Endothelial cell (in vitro differentiated cells): ENCODE measurements around the gene NONO. TPM values are rescaled to one million over a fixed set of nuclear protein-coding genes. Genes with fewer than 3 reads are reported as not detected.

Experiments used
- DNase-seq: peaks from one replicate; pipeline ENCODE4 v3.0.0; 2021; ENCODE audit warnings: low spot score
- H3K27ac Mint-ChIP-seq: one replicate; pipeline ENCODE4 v1.8.0; 2021; ENCODE audit warnings: mixed read lengths, inconsistent platforms; ENCODE audit not compliant: unreplicated experiment
- H3K27me3 Mint-ChIP-seq: one replicate; pipeline ENCODE4 v1.8.0; 2021; ENCODE audit warnings: mild to moderate bottlenecking, moderate library complexity, mixed read lengths, inconsistent platforms; ENCODE audit not compliant: unreplicated experiment
- H3K36me3 Mint-ChIP-seq: one replicate; pipeline ENCODE4 v1.8.0; 2021; ENCODE audit warnings: mild to moderate bottlenecking, low read depth, mixed read lengths, inconsistent platforms; ENCODE audit not compliant: unreplicated experiment
- H3K4me1 Mint-ChIP-seq: one replicate; pipeline ENCODE4 v1.8.0; 2021; ENCODE audit warnings: mild to moderate bottlenecking, mixed read lengths, inconsistent platforms; ENCODE audit not compliant: unreplicated experiment
- H3K4me3 Mint-ChIP-seq: one replicate; pipeline ENCODE4 v1.8.0; 2021; ENCODE audit warnings: mild to moderate bottlenecking, mixed read lengths, inconsistent platforms; ENCODE audit not compliant: unreplicated experiment
- H3K9me3 Mint-ChIP-seq: one replicate; pipeline ENCODE4 v1.8.0; 2021; ENCODE audit warnings: mixed read lengths, inconsistent platforms; ENCODE audit not compliant: unreplicated experiment
- CTCF ChIP-seq: fragments of 200-600 bp; sonication (generic); IDR thresholded peaks from one replicate; pipeline ENCODE4 v1.5.0; 2021; ENCODE audit warnings: antibody characterized with exemption; ENCODE audit not compliant: unreplicated experiment
- total RNA-seq: library from RNA; stranded (reverse); fragmentation: NEBNext Ultra II Directional; extraction: Animal tissue kit (Norgen Biotek cat#: 25700); gene quantifications from one replicate; pipeline ENCODE4 v1.2.1, GENCODE V29; 2021; ENCODE audit not compliant: unreplicated experiment

The NONO gene
- total RNA-seq, 1 donor from 2014 or later: 549 TPM

GRCh38 chrX:71252221-71252620, 31.2 kb upstream of the NONO start:
- no peak for DNase-seq
- H3K9me3 Mint-ChIP-seq: no peaks in the 10 kb centered on the region
- H3K4me3 Mint-ChIP-seq: peak overlapping the region; percentile 77
- H3K27me3 Mint-ChIP-seq: peaks cover 4% of the 10 kb centered on the region
- peaks cover 18% of the 10 kb centered on the region for H3K36me3 Mint-ChIP-seq
- peaks cover 16% of the 10 kb centered on the region for H3K4me1 Mint-ChIP-seq
- TF ChIP-seq CTCF: no peak
- peak overlapping the region; percentile 57 for H3K27ac Mint-ChIP-seq

GRCh38 chrX:71253253-71254091, 30.0 kb upstream of the NONO start:
- peaks cover 4% of the 10 kb centered on the region for H3K27me3 Mint-ChIP-seq
- DNase-seq: peak; percentile 61
- peak overlapping the region; percentile 57 for H3K27ac Mint-ChIP-seq
- peaks cover 16% of the 10 kb centered on the region for H3K4me1 Mint-ChIP-seq
- peak overlapping the region; percentile 93 for H3K4me3 Mint-ChIP-seq
- H3K9me3 Mint-ChIP-seq: no peaks in the 10 kb centered on the region
- peak; percentile 35 for TF ChIP-seq CTCF
- H3K36me3 Mint-ChIP-seq: peaks cover 15% of the 10 kb centered on the region

GRCh38 chrX:71254092-71254963, 29.1 kb upstream of the NONO start, which contains the start of gene ZMYM3:
ZMYM3 (minus strand) TSS chrX:71254140; CDS start chrX:71253255, 885 bp downstream.
- Mint-ChIP-seq H3K9me3 (no peaks in the 10 kb centered on the region), H3K4me3 (peak within 1 kb of the TSS; percentile 93), H3K27me3 (peaks cover 4% of the 10 kb centered on the region), H3K27ac (peak within 1 kb of the TSS; percentile 86), H3K4me1 (peaks cover 16% of the 10 kb centered on the region), H3K36me3 (peaks cover 6% of the 10 kb centered on the region)
- peak; percentile 83 for DNase-seq
- no peak for TF ChIP-seq CTCF

GRCh38 chrX:71256051-71256450, 27.4 kb upstream of the NONO start:
- peak overlapping the region; percentile 86 for H3K27ac Mint-ChIP-seq
- peaks cover 2% of the 10 kb centered on the region for H3K36me3 Mint-ChIP-seq
- peak overlapping the region; percentile 92 for H3K4me3 Mint-ChIP-seq
- H3K4me1 Mint-ChIP-seq: peaks cover 13% of the 10 kb centered on the region
- peaks cover 3% of the 10 kb centered on the region for H3K27me3 Mint-ChIP-seq
- no peak for TF ChIP-seq CTCF
- DNase-seq: no peak
- no peaks in the 10 kb centered on the region for H3K9me3 Mint-ChIP-seq
